Stimulated activated CD4-positive, alpha-beta T cell treated with anti-CD3 and anti-CD28 coated beads, Interleukin-1b, Interleukin-23, amount 100 ng/mL, for 1 hour (primary cell): ENCODE results near the gene TTC22.

ENCODE experiments used
- DNase-seq, 2 donors: peaks; one replicate each; pipeline ENCODE4 v3.0.0-alpha.2; 2020; ENCODE audit warnings: low read depth in 2 of 2

The TTC22 gene

DNA sequence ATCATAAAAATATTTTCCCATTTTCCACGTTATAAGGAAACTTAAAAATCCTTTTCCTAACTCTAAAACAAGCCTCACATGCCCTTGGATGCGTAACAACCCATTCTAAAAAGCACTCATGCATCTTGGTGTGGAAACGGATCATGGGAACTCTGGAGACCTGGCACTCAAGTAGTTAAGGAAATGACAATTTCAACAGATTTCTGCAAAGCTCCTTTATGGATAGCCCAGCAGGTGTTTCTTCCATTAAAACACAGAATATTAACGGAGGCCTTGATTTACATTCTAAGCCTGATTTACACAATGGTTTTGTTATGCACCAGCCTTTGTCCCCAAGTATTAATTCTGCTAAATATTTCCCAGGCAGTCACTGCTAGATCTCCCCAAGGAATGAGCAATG, 49.7 kb downstream of the TTC22 start:
- no peak for DNase-seq

DNA sequence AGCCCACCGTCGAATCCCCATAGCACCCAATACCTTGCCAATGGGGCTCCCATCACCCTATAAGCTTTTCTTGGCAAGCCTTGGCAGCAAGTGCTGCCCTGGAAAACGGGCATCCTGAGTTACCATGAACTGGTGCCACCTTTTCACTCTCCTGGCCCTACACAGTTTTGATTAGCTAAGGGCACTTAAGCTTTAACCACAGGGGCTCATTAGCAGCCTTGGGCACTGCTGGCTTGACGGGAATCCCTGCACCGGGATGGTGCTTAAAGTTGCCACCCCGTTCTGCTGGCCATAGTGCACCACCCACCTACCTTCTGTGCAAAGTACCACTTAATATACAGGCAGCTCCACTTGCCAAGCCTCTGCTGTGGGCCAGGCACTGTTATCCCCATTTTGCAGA, 50.5 kb downstream of the TTC22 start:
- DNase-seq, result no peak

DNA sequence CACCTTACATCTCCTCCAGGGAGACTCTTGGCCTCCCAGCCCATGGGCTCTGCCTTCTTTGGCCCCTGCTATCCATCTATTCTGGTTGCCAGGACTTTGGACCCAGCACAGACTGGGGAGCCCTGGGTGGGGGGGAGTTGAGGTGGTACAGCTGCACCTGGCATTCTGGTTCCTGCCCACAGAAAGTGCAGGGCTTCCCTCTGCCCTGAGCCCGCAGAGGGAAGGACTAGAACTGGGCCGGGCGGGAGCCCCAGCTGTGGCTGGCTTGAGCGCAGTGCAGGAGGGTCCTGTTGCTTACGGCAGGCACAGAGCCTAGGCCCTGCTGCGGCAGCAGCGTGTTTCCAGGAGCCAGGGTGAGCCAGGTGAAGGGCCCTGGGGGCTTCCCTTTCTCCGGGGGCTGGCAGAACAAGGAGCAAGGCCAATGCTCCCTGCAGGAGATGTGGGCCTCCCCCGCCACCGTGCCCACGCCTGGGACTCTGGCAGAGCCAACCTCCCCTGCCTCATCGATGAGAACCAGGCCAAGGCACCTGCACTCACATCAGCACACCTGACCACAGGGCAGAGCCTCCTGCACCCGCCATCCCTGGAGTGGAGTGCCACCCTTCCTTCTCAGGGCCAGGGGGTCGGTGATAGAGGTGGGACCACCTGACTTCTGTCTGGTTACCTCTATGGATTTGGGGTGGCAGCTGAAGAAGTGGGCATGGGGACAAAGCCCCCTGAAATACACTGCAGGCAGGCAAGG, 52.9 kb downstream of the TTC22 start:
- DNase-seq, result no peak

- DNase-seq, result no peak
These were observed 55.3 kb downstream of the TTC22 start for GRCh38 chr1:54745864-54746263.

DNA sequence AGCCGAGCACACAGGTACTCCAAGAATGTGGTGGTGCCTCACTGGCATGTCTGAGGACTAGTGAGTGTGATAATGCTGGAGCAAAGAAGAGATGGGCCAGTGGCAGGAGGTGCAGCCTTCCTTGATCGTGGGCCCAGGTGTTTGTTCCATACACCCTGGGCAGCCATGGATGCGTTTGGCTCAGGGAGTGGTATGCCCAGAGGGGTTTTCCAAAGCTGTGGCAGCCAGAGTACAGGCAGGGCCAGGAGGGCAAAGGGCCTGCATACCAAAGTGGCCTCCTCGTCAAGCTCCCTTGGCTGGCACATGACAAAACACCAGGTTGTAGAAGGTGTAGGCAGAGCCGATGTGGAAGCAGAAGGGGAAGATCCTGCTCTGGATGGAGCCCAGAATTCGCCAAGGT, 55.8 kb downstream of the TTC22 start:
- DNase-seq, result no peak

- DNase-seq, result no peak
These were observed 56.4 kb downstream of the TTC22 start for GRCh38 chr1:54744696-54745095.

GRCh38 chr1:54743416-54744226, 57.5 kb downstream of the TTC22 start:
- no peak for DNase-seq

- DNase-seq, result no peak
These were observed 58.8 kb downstream of the TTC22 start for GRCh38 chr1:54742282-54742681.

GRCh38 chr1:54741531-54741930, 59.6 kb downstream of the TTC22 start:
- no peak for DNase-seq

- DNase-seq, result no peak
These were observed 62.9 kb downstream of the TTC22 start for GRCh38 chr1:54738244-54738643.

- DNase-seq, result no peak
These were observed 64.4 kb downstream of the TTC22 start for GRCh38 chr1:54736685-54737084.
